Activated naive CD4-positive, alpha-beta T cell (primary cell): ENCODE results near the gene GKAP1.
A peak's percentile ranks its signal among the peaks of the same experiment; 100 is the strongest.
"Not testable (repeated sequence)": the region's sequence is repeated elsewhere in the genome, so short reads cannot be mapped to it uniquely, and the experiment has no call there.

Experiments
- DNase-seq, 4 experiments: peaks; one replicate each; lab custom pipeline; 2025; lab: John Stamatoyannopoulos, UW

The GKAP1 gene

GRCh38 chr9:83817356-83818278 is at the start of gene GKAP1:
Gene GKAP1 (minus strand): TSS chr9:83817769. CDS start chr9:83806517, 11,252 bp downstream.
- peak; percentile 16 to 84 (median 54) for DNase-seq

- not testable (repeated sequence) for DNase-seq
Measured at GRCh38 chr9:83849895-83850294, 32.3 kb upstream of the GKAP1 start.

GRCh38 chr9:83837070-83837643 is 19.6 kb upstream of the GKAP1 start:
- not testable (repeated sequence) for DNase-seq

GRCh38 chr9:83830426-83831071 is 13.0 kb upstream of the GKAP1 start:
- not testable (repeated sequence) for DNase-seq

GRCh38 chr9:83824986-83825623 is 7.5 kb upstream of the GKAP1 start:
- not testable (repeated sequence) for DNase-seq

GRCh38 chr9:83817011-83817355 is 586 bp downstream of the GKAP1 start:
- DNase-seq, result peak in 3 of 4 experiments; percentile 2 to 39 (median 28)

GRCh38 chr9:83815120-83815519 is 2.4 kb downstream of the GKAP1 start:
- DNase-seq, result not testable (repeated sequence)

- DNase-seq, result not testable (repeated sequence)
Measured at GRCh38 chr9:83809213-83809612, 8.4 kb downstream of the GKAP1 start.

- DNase-seq, result not testable (repeated sequence)
Measured at GRCh38 chr9:83804454-83804853, 13.1 kb downstream of the GKAP1 start.

GRCh38 chr9:83803941-83804340 is 13.6 kb downstream of the GKAP1 start:
- DNase-seq, result not testable (repeated sequence)

- no peak for DNase-seq
Measured at GRCh38 chr9:83800236-83801033, 17.1 kb downstream of the GKAP1 start.

- no peak for DNase-seq
Measured at GRCh38 chr9:83794051-83794450, 23.5 kb downstream of the GKAP1 start.

- no peak for DNase-seq
Measured at GRCh38 chr9:83792746-83793145, 24.8 kb downstream of the GKAP1 start.

- DNase-seq, result no peak
Measured at GRCh38 chr9:83778164-83778563, 39.4 kb downstream of the GKAP1 start.

GRCh38 chr9:83775932-83776331 is 41.6 kb downstream of the GKAP1 start:
- no peak for DNase-seq

GRCh38 chr9:83772860-83773259 is 44.7 kb downstream of the GKAP1 start:
- no peak for DNase-seq

GRCh38 chr9:83765376-83765775 is 52.2 kb downstream of the GKAP1 start:
- no peak for DNase-seq

- no peak for DNase-seq
Measured at GRCh38 chr9:83754383-83754977, 63.1 kb downstream of the GKAP1 start.

GRCh38 chr9:83749706-83750105 is 67.9 kb downstream of the GKAP1 start:
- DNase-seq, result no peak

- no peak for DNase-seq
Measured at GRCh38 chr9:83744206-83744605, 73.4 kb downstream of the GKAP1 start.

GRCh38 chr9:83733739-83734138 is 83.8 kb downstream of the GKAP1 start:
- no peak for DNase-seq
